Muscle layer of duodenum (tissue), 2 donors: Measurements from ENCODE around the gene SLC35F1.
A peak's percentile ranks its signal among the peaks of the same experiment; 100 is the strongest.

Experiments used
- H3K27ac ChIP-seq: one replicate; pipeline ENCODE4 v1.7.0; 2013; ENCODE audit warnings: mild to moderate bottlenecking, low read length
- H3K27me3 ChIP-seq: one replicate; pipeline ENCODE4 v1.7.0; 2013; ENCODE audit warnings: low read depth, mild to moderate bottlenecking, control low read depth, low read length
- H3K36me3 ChIP-seq, 2 donors: one replicate each; pipeline ENCODE4 v1.7.0; 2013; ENCODE audit warnings: low read length in 2 of 2, control low read depth in 1 of 2, mild to moderate bottlenecking in 1 of 2; ENCODE audit not compliant: insufficient read depth in 2 of 2, control insufficient read depth in 1 of 2
- H3K4me1 ChIP-seq, 2 donors: one replicate each; pipeline ENCODE4 v1.7.0; 2013; ENCODE audit warnings: low read length in 2 of 2, mild to moderate bottlenecking in 2 of 2, control low read depth in 1 of 2, moderate library complexity in 1 of 2; ENCODE audit not compliant: insufficient read depth in 2 of 2, control insufficient read depth in 1 of 2
- H3K4me3 ChIP-seq, 2 donors: one replicate each; pipeline ENCODE4 v1.7.0; 2013; ENCODE audit warnings: low read length in 2 of 2, low read depth in 1 of 2, mild to moderate bottlenecking in 1 of 2
- H3K9me3 ChIP-seq, 2 donors: one replicate each; pipeline ENCODE4 v1.7.0; 2013; ENCODE audit warnings: low read length in 2 of 2, control low read depth in 1 of 2, mild to moderate bottlenecking in 1 of 2; ENCODE audit not compliant: control insufficient read depth in 1 of 2
- donor health status: healthy.

Gene SLC35F1

GRCh38 chr6:118283766-118284165 lies 376.7 kb downstream of the SLC35F1 start:
- Histone ChIP-seq H3K27ac (no peak overlapping the region), H3K4me3 (peak overlapping the region in 1 of 2 donors; percentile 17), H3K4me1 (peaks cover 0 to 16% of the 10 kb centered on the region in 2 donors), H3K36me3 (no peaks in the 10 kb centered on the region), H3K9me3 (no peaks in the 10 kb centered on the region), H3K27me3 (no peaks in the 10 kb centered on the region)

DNA sequence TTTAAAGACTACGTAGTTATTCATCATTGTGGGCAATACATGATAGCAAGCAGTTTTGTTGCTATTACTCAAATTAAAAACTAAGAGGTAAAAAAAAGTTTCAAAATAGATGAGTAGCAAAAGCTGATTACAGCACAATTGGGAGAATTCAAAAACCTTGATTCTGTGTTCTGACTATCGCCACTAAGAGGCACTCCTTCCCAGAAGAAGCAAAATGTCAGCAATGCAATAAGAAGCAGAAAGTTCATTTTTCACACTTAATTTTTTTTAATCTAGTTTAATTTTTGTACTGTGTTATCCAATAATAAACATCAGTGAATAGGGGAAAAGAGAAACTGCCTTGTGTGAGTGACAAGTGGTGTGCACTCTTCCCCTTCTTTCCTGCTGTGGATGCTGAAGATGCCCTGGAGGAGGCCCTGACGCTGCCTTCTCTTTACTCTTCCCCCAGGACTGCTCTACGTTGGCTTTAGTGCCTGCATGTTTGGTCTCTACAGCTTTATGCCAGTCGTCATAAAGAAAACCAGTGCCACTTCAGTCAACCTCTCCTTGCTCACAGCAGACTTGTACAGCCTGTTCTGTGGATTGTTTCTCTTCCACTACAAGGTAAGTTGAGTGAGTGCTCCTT lies 377.8 kb downstream of the SLC35F1 start:
- Histone ChIP-seq H3K27ac (no peak overlapping the region), H3K4me1 (peaks cover 0 to 16% of the 10 kb centered on the region in 2 donors), H3K27me3 (no peaks in the 10 kb centered on the region), H3K9me3 (no peaks in the 10 kb centered on the region), H3K4me3 (no peak overlapping the region), H3K36me3 (no peaks in the 10 kb centered on the region)

DNA sequence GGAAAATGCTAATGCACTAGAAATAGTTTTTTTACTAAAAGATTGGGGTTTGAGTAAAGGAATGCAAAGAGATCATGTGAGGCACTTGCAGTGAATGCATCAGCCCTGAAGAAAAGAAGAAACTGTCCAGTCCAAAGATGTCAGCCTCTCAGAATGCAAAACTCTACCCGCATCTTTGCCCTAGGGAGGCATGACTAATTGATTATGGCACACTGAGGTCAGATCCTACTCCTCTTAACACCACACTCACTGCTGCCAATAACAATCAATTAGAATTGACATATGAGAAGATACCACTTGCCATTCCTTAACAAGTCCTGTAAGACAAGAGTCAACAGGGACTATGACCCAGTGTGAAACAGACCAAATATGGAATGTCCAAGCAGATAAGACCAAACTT lies 378.7 kb downstream of the SLC35F1 start:
- Histone ChIP-seq H3K27me3 (no peaks in the 10 kb centered on the region), H3K4me1 (peaks cover 0 to 16% of the 10 kb centered on the region in 2 donors), H3K9me3 (no peaks in the 10 kb centered on the region), H3K36me3 (no peaks in the 10 kb centered on the region), H3K4me3 (no peak overlapping the region), H3K27ac (no peak overlapping the region)

DNA sequence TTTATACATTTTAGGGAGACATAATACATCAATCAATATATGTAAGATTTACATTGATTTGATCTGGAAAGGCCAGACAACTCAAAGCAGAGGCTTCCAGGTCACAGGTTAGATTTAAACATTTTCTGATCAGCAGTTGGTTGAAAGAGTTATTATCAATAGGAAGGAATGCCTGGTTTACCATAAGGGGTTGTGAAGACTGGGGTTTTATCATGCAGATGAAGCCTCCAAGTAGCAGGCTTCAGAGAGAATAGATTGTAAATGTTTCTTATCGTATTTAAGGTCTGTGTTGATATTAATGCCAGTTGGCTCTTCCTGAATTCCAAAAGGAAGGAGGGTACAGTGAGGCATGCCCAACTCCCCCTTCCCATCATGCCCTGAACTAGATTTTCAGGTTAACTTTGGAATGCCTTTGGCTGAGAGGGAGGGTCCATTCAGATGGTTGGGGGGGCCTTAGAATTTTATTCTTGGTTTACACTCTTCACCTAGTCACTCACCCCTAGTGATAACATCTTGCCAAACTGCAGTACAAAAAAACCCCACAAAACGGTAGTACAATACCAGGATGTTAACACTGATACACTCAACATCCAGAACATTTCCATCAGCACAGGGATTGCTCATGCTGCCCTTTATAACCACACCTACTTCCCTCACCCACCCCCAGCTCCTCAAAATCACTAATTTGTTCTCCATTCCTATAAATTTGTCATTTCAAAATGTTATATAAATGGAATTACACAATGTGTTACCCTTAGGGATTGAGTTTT lies 381.5 kb downstream of the SLC35F1 start:
- Histone ChIP-seq H3K4me3 (no peak overlapping the region), H3K27me3 (no peaks in the 10 kb centered on the region), H3K27ac (no peak overlapping the region), H3K9me3 (no peaks in the 10 kb centered on the region), H3K4me1 (peaks cover 0 to 25% of the 10 kb centered on the region in 2 donors), H3K36me3 (no peaks in the 10 kb centered on the region)

GRCh38 chr6:118292558-118292957 lies 385.5 kb downstream of the SLC35F1 start:
- Histone ChIP-seq H3K27ac (no peak overlapping the region), H3K27me3 (no peaks in the 10 kb centered on the region), H3K9me3 (no peaks in the 10 kb centered on the region), H3K4me1 (peaks cover 0 to 27% of the 10 kb centered on the region in 2 donors), H3K4me3 (no peak overlapping the region), H3K36me3 (no peaks in the 10 kb centered on the region)

DNA sequence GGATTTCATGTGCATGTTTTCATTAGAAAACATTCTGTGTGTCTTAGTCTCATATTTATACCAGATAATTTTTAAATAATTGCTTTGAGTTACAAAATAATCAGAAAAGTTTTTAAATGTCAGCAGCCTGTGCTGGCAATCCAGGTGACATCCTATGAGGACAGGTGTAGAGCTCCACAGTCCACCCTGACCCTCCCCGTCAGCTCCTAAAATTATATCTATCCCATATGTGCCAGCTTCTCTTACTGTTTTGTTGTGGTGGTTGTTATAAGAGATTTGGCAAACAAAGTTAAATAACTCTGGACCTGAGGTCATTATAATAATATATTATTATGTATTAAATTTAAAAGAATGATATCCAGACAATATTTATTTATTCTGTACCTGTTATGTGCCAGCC lies 387.8 kb downstream of the SLC35F1 start:
- Histone ChIP-seq H3K4me1 (peaks cover 0 to 41% of the 10 kb centered on the region in 2 donors), H3K36me3 (no peaks in the 10 kb centered on the region), H3K27me3 (no peaks in the 10 kb centered on the region), H3K9me3 (no peaks in the 10 kb centered on the region), H3K27ac (no peak overlapping the region), H3K4me3 (no peak overlapping the region)

GRCh38 chr6:118295336-118295735 lies 388.3 kb downstream of the SLC35F1 start:
- Histone ChIP-seq H3K27me3 (no peaks in the 10 kb centered on the region), H3K9me3 (no peaks in the 10 kb centered on the region), H3K4me1 (peaks cover 0 to 41% of the 10 kb centered on the region in 2 donors), H3K27ac (no peak overlapping the region), H3K4me3 (no peak overlapping the region), H3K36me3 (no peaks in the 10 kb centered on the region)

DNA sequence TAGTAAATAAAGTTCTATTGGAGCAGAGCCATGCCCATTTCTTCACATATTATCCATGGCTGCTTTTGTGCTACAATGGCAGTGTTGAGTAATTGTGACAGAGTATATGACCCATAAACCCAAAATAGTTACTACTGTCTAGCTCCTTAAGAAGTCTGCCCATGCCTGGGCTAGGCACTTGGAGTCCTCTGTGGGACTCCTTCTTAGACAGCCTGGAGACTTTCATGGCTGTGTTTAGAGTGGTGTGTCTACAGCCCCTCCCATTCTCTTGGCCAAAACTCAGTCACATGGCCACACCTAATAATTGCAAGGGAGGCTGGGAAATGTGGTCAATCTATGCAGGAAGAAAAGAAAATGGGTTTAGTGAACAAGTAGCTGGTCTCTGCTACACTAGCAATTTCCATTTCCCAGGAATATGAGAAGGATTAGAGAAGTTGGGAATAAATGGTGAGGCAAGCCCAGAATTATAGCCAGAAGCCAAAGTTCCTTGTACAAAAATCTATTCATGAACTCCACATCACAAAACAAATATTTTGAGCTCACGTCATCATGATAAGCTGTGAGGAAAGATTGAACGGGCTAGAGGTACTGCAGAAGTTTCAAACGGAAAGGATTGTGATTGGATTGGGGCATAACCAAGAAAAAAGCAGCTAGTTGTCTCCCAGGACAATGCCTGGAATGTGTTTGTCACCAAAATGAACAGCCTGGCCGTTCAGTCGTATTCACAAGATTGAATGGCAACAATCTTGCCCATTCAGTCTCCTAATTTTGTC lies 389.3 kb downstream of the SLC35F1 start:
- Histone ChIP-seq H3K27me3 (no peaks in the 10 kb centered on the region), H3K27ac (no peak overlapping the region), H3K4me1 (peaks cover 0 to 41% of the 10 kb centered on the region in 2 donors), H3K9me3 (no peaks in the 10 kb centered on the region), H3K36me3 (no peaks in the 10 kb centered on the region), H3K4me3 (peak overlapping the region in 1 of 2 donors; percentile 3)

- H3K4me1 ChIP-seq = peaks cover 0 to 39% of the 10 kb centered on the region in 2 donors
- H3K36me3 ChIP-seq = no peaks in the 10 kb centered on the region
- no peaks in the 10 kb centered on the region for H3K9me3 ChIP-seq
- H3K27me3 ChIP-seq = no peaks in the 10 kb centered on the region
- no peak overlapping the region for H3K4me3 ChIP-seq
- H3K27ac ChIP-seq = no peak overlapping the region
Measured at GRCh38 chr6:118297821-118298220, 390.8 kb downstream of the SLC35F1 start.

- no peaks in the 10 kb centered on the region for H3K9me3 ChIP-seq
- no peak overlapping the region for H3K27ac ChIP-seq
- no peak overlapping the region for H3K4me3 ChIP-seq
- no peaks in the 10 kb centered on the region for H3K36me3 ChIP-seq
- peaks cover 0 to 31% of the 10 kb centered on the region in 2 donors for H3K4me1 ChIP-seq
- H3K27me3 ChIP-seq = no peaks in the 10 kb centered on the region
Measured at GRCh38 chr6:118298476-118299427, 391.7 kb downstream of the SLC35F1 start.
